Cardiac ventricle fibroblast (primary cell): ENCODE measurements around the gene SUMO3. TPM values are rescaled to one million over a fixed set of nuclear protein-coding genes. Genes with fewer than 3 reads are reported as not detected.

Experiments used
- total RNA-seq: library from RNA; depleted of rRNA; stranded (reverse); fragments of >200 nt; gene quantifications from 2 replicates; pipeline ENCODE4 v1.2.3, GENCODE V29; 2015

The SUMO3 gene
- 66.7 and 80.6 TPM in 2 replicates for total RNA-seq

DNA sequence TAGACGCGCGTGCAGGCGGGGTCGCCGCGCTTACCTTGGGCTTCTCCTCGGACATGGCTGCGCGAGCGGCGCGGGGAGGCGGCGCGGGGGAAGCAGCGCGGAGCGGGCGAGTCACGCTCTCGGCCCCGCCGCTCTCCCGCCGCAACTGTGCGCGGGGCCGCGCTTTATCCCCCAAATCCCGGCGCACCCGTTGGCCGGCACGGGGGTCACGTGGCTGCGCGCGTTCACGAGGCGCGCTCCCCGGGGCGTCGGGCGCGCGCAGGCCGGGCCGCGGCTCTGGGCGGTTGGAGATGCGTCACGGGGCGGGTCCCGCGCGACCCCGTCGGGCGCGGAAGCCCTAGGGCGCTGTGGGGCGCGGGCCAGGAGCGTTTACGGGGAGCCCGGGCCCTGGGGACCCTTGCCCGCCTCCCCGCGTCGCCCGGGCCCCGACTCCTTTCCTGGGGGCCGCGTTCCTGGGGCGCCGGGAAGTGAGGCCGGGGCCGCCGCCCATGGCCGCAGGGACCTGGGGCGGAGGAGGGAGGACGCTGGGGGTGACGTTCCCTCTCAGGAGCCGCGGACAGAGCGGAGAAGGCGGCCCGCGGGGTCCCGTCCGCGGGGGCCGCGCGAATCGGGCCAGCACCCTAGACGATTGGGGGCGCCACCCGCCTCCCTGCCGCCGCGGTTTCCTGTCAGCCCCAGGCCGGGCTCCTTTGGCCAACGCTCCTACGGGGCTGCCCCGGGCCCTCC is at the start of gene SUMO3:
TSS of gene SUMO3 (minus strand) at position 149 of the 726 bp plus-strand sequence. CDS start at position 55, 94 bp downstream.

DNA sequence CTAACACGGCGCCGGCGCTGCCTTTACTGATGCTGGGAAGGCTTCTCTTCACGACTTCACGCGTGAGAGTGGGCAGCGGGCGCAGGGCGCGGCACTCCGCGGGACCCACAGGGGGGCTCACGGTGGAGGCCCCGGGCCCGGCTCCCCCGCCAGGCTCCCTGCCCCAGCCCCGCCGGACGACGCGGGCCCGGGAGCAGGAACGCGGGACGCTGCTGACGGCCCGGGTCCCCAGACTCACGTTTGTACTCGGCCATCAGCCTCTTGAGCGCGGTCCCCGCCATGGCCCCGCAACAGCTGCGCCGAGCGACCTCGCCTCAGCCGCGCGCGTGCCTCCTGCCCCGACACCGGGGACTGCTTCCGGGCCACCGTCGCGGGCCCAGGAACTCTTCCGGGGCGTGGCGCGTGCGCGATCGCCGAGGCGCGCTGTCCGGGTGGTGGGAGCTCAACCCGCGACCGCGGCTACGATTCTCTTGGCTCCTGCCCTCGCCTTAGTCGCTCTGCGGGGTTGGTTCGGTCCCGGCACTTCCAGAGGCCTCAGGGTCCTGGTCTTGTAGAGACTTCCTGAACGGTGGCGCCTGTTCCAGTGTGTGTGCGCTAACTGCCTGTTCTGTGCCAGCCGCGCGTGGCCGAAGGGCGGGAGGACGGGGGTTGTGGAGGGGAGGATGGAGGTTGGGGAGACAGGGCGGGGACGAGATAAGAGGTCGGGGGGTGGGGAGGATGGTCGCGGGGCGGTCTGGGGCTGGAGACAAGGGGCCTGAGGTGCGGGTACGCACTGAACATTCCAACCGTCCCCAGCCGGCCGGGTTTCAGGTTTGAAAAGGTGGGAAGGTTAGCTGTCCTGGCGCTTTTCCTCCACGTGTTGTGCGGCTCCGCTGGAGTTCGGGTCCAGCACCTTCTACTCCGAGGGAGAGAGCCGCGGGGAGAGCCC is 16.1 kb downstream of the SUMO3 start, which contains the start of gene UBE2G2:
TSS of gene UBE2G2 (minus strand) at position 353 of the 928 bp plus-strand sequence. CDS start at position 281, 72 bp downstream.

Other genes starting within 250 kb of the SUMO3 start
- gene KRTAP10-4, start 244.3 kb downstream of the SUMO3 start, total RNA-seq: not detected in 2 replicates
- gene KRTAP10-5, start 237.5 kb downstream of the SUMO3 start, total RNA-seq: not detected in 2 replicates
- not detected in 2 replicates for gene KRTAP10-6, start 225.6 kb downstream of the SUMO3 start, total RNA-seq
- not detected in 2 replicates for gene KRTAP10-7, start 217.5 kb downstream of the SUMO3 start, total RNA-seq
- not detected in 2 replicates for gene KRTAP10-8, start 206.0 kb downstream of the SUMO3 start, total RNA-seq
- not detected in 2 replicates for gene KRTAP10-9, start 191.0 kb downstream of the SUMO3 start, total RNA-seq
- not detected in 2 replicates for gene KRTAP10-10, start 180.7 kb downstream of the SUMO3 start, total RNA-seq
- not detected in 2 replicates for gene KRTAP10-11, start 171.6 kb downstream of the SUMO3 start, total RNA-seq
- gene KRTAP12-4, start 163.4 kb downstream of the SUMO3 start, total RNA-seq: not detected in 2 replicates
- gene KRTAP12-3, start 160.1 kb downstream of the SUMO3 start, total RNA-seq: not detected in 2 replicates
- gene KRTAP12-2, start 151.1 kb downstream of the SUMO3 start, total RNA-seq: not detected in 2 replicates
- not detected in 2 replicates for gene KRTAP12-1, start 135.9 kb downstream of the SUMO3 start, total RNA-seq
- gene KRTAP10-12, start 120.9 kb downstream of the SUMO3 start, total RNA-seq: not detected in 2 replicates
- not detected in 2 replicates for gene TSPEAR, start 106.5 kb downstream of the SUMO3 start, total RNA-seq
- 22.3 and 30.2 TPM in 2 replicates for gene UBE2G2, start 16.2 kb downstream of the SUMO3 start, total RNA-seq
- gene PTTG1IP, start 55.6 kb upstream of the SUMO3 start, total RNA-seq: 186 and 220 TPM in 2 replicates
- not detected in 2 replicates for gene ITGB2, start 102.8 kb upstream of the SUMO3 start, total RNA-seq
- gene SLX9, start 122.0 kb upstream of the SUMO3 start, total RNA-seq: 12.3 and 12.6 TPM in 2 replicates